ENCODE data around the gene NCAM1.

DNA sequence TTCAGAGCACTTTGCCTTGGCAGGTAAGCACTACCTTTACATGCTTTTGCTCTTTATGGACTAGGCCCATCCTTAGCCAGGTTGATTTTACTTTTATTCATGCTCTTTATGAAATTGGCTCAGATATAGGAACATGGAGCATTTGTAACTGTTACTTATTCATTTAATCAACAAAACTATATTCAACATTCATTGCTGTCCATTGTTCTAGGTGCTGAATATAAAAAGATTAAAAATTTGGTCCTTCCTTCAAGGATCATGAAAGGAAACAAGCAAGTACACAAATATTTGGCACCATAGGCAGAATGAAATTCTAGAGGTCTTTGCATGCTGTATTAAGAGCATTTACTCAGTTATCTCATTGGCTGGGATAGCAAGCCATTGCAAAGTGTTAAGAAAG lies 191.3 kb downstream of the NCAM1 start:
- no peak for TF ChIP-seq CTCF (conservative IDR thresholded peaks at IDR 0.05; ENCODE audit: low read depth, low read length)
- no peak for TF ChIP-seq EZH2 (IDR thresholded peaks at IDR 0.05; ENCODE audit: low read length, unreplicated experiment)
- no peak for TF ChIP-seq EZH2phosphoT487 (IDR thresholded peaks at IDR 0.05; ENCODE audit: borderline replicate concordance, low read length)

Measured in PC-3 (cell line).